H1 (cell line): ENCODE results near the gene COQ7. TPM values are rescaled to one million over a fixed set of nuclear protein-coding genes. Genes with fewer than 3 reads are reported as not detected.

Experiments
- CTCF ChIA-PET: fragments of 300-600 bp; sonication (Branson Sonifier 250); formaldehyde crosslinking; loops from one replicate; lab custom pipeline; 2021; ENCODE audit not compliant: partially characterized antibody; lab: Charles Lee
- POLR2A ChIA-PET: fragments of 300-600 bp; sonication (Branson Sonifier 250); formaldehyde crosslinking; loops from one replicate; lab custom pipeline; 2021; ENCODE audit warnings: inconsistent platforms; ENCODE audit not compliant: partially characterized antibody; lab: Charles Lee
- DNase-seq, 2 experiments: peaks; one replicate each; pipeline versions ENCODE4 v3.0.0 to v3.0.0-alpha.2; 2010 to 2022; ENCODE audit warnings: low spot score in 2 of 2, low read depth in 1 of 2, mixed read lengths in 1 of 2
- FAIRE-seq: peaks from 2 replicates; lab custom pipeline; 2011; peaks lifted over from hg19 to GRCh38; lab: Jason Lieb, UNC
- H2AFZ ChIP-seq: 2 replicates; pipeline ENCODE4 v1.8.1; 2012; ENCODE audit warnings: low read length, inconsistent platforms
- H2AK5ac ChIP-seq: 2 replicates; pipeline ENCODE4 v1.6.1; 2013; ENCODE audit warnings: low read depth, low read length
- H2BK120ac ChIP-seq: replicated peaks from 2 replicates; pipeline ENCODE3; 2013; ENCODE audit warnings: low read depth, low read length, inconsistent platforms
- H2BK12ac ChIP-seq: 2 replicates; pipeline ENCODE4 v1.6.1; 2013; ENCODE audit warnings: low read depth, low read length
- H2BK15ac ChIP-seq: 2 replicates; pipeline ENCODE4 v1.6.1; 2013; ENCODE audit warnings: low read length
- H2BK20ac ChIP-seq: 2 replicates; pipeline ENCODE4 v1.6.1; 2013; ENCODE audit warnings: low read length
- H2BK5ac ChIP-seq: 2 replicates; pipeline ENCODE4 v1.6.1; 2013; ENCODE audit warnings: low read depth, low read length
- H3K14ac ChIP-seq: 2 replicates; pipeline ENCODE4 v1.6.1; 2013; ENCODE audit warnings: inconsistent platforms; ENCODE audit not compliant: insufficient read length
- H3K18ac ChIP-seq: 2 replicates; pipeline ENCODE4 v1.6.1; 2013; ENCODE audit warnings: low read length; ENCODE audit errors: extremely low read depth
- H3K23ac ChIP-seq: 2 replicates; pipeline ENCODE4 v1.6.1; 2013; ENCODE audit warnings: inconsistent platforms; ENCODE audit not compliant: insufficient read length
- H3K23me2 ChIP-seq: 2 replicates; pipeline ENCODE4 v1.6.1; 2013; ENCODE audit warnings: low read depth, low read length
- H3K27ac ChIP-seq: 2 replicates; pipeline ENCODE4 v1.6.1; 2011; ENCODE audit warnings: low read depth, low read length, inconsistent platforms
- H3K27me3 ChIP-seq, 4 experiments: replicated peaks in 1 of 4; 1 replicate in 1 of 4; 2 replicates in 3 of 4; pipeline versions ENCODE4 v1.6.1 to v1.8.1; 2011 to 2013; ENCODE audit warnings: low read length in 3 of 4, mild to moderate bottlenecking in 3 of 4, inconsistent platforms in 2 of 4, mixed read lengths in 2 of 4, moderate library complexity in 1 of 4; ENCODE audit not compliant: control insufficient read depth in 3 of 4, insufficient read depth in 3 of 4; ENCODE audit errors: extremely low read depth in 1 of 4
- H3K36me3 ChIP-seq, 4 experiments: 2 replicates each; pipeline versions ENCODE4 v1.6.1 to v1.8.1; 2011 to 2013; ENCODE audit warnings: mild to moderate bottlenecking in 4 of 4, low read length in 3 of 4, moderate library complexity in 2 of 4, control low read depth in 1 of 4, inconsistent platforms in 1 of 4; ENCODE audit not compliant: insufficient read depth in 4 of 4, control insufficient read depth in 2 of 4
- H3K4ac ChIP-seq: replicated peaks from 2 replicates; pipeline ENCODE3; 2013; ENCODE audit warnings: low read length, low read depth, mixed read lengths, inconsistent platforms; ENCODE audit not compliant: insufficient read length
- H3K4me1 ChIP-seq, 4 experiments: replicated peaks in 1 of 4; 1 replicate in 1 of 4; 2 replicates in 3 of 4; pipeline versions ENCODE4 v1.6.1 to v1.8.1; 2011 to 2013; ENCODE audit warnings: low read length in 3 of 4, inconsistent platforms in 2 of 4, mixed read lengths in 1 of 4; ENCODE audit not compliant: insufficient read depth in 4 of 4, control insufficient read depth in 3 of 4
- H3K4me2 ChIP-seq, 2 experiments: 2 replicates each; pipeline versions ENCODE4 v1.6.1 to v1.8.1; 2011 to 2013; ENCODE audit warnings: low read depth in 2 of 2, low read length in 2 of 2, control low read depth in 1 of 2, inconsistent platforms in 1 of 2, mild to moderate bottlenecking in 1 of 2; ENCODE audit not compliant: insufficient read depth in 1 of 2
- H3K4me3 ChIP-seq, 4 experiments: fragments of 200-600, 300-600 bp in 1 of 4; sonication (generic), shearing (Covaris generic), sonication (Bioruptor Twin) in 1 of 4; 2 replicates each; pipeline versions ENCODE4 v1.5.1 to v1.8.1; 2011 to 2016; ENCODE audit warnings: low read length in 4 of 4, low read depth in 3 of 4, control low read depth in 2 of 4, inconsistent platforms in 2 of 4, mild to moderate bottlenecking in 2 of 4, mixed read lengths in 1 of 4, moderate library complexity in 1 of 4; ENCODE audit not compliant: insufficient read depth in 2 of 4; ENCODE audit errors: extremely low read depth in 1 of 4
- H3K56ac ChIP-seq: replicated peaks from 2 replicates; pipeline ENCODE3; 2013; ENCODE audit warnings: low read depth, mild to moderate bottlenecking, mixed read lengths, low read length, inconsistent platforms; ENCODE audit not compliant: insufficient read length
- H3K79me1 ChIP-seq: 2 replicates; pipeline ENCODE4 v1.6.1; 2013; ENCODE audit warnings: low read depth, low read length, control low read depth
- H3K79me2 ChIP-seq, 2 experiments: 2 replicates each; pipeline versions ENCODE4 v1.6.1 to v1.8.1; 2012 to 2013; ENCODE audit warnings: low read length in 2 of 2, mild to moderate bottlenecking in 2 of 2, inconsistent platforms in 1 of 2; ENCODE audit not compliant: insufficient read depth in 2 of 2, control insufficient read depth in 1 of 2
- H3K9ac ChIP-seq, 4 experiments: replicated peaks in 1 of 4; 1 replicate in 1 of 4; 2 replicates in 3 of 4; pipeline versions ENCODE4 v1.6.1 to v1.8.1; 2011 to 2013; ENCODE audit warnings: low read depth in 3 of 4, low read length in 3 of 4, control low read depth in 2 of 4, mild to moderate bottlenecking in 2 of 4, moderate library complexity in 2 of 4, inconsistent platforms in 1 of 4; ENCODE audit errors: extremely low read depth in 1 of 4
- H3K9me3 ChIP-seq, 2 experiments: 2 replicates each; pipeline versions ENCODE4 v1.6.1 to v1.8.1; 2012 to 2013; ENCODE audit warnings: mild to moderate bottlenecking in 2 of 2, moderate library complexity in 2 of 2, control low read depth in 1 of 2, inconsistent platforms in 1 of 2, low read depth in 1 of 2, low read length in 1 of 2, mixed read lengths in 1 of 2; ENCODE audit not compliant: insufficient read depth in 2 of 2
- H4K20me1 ChIP-seq, 2 experiments: replicated peaks in 1 of 2; 2 replicates each; pipeline versions ENCODE3 to v1.8.1; 2011 to 2013; ENCODE audit warnings: inconsistent platforms in 2 of 2, low read length in 2 of 2, mild to moderate bottlenecking in 1 of 2; ENCODE audit not compliant: insufficient read depth in 2 of 2, control insufficient read depth in 1 of 2
- H4K5ac ChIP-seq: 2 replicates; pipeline ENCODE4 v1.6.1; 2013; ENCODE audit warnings: low read length, low read depth, mixed read lengths, inconsistent platforms; ENCODE audit not compliant: insufficient read length
- H4K8ac ChIP-seq: 2 replicates; pipeline ENCODE4 v1.8.0; 2013; ENCODE audit warnings: mild to moderate bottlenecking, moderate library complexity, low read length, inconsistent platforms; ENCODE audit not compliant: insufficient read depth; ENCODE audit errors: extremely low read depth
- H4K91ac ChIP-seq: replicated peaks from 2 replicates; pipeline ENCODE3; 2013; ENCODE audit warnings: low read length, mixed read lengths, inconsistent platforms; ENCODE audit not compliant: insufficient read length
- BACH1 ChIP-seq: IDR thresholded peaks from 2 replicates; pipeline ENCODE4 v1.6.1; 2012; ENCODE audit warnings: low read length, improper control_type of control experiment
- BRCA1 ChIP-seq: IDR thresholded peaks from 2 replicates; pipeline ENCODE4 v1.6.1; 2012; ENCODE audit warnings: low read depth, low read length, improper control_type of control experiment
- EP300 ChIP-seq, 2 experiments: IDR thresholded peaks; 1 replicate in 1 of 2; 2 replicates in 1 of 2; pipeline ENCODE4 v1.6.1; 2011 to 2012; ENCODE audit warnings: low read depth in 2 of 2, low read length in 2 of 2, mild to moderate bottlenecking in 2 of 2, borderline replicate concordance in 1 of 2, inconsistent platforms in 1 of 2, moderate library complexity in 1 of 2
- KDM1A ChIP-seq: fragments of 200-600, 300-600 bp; sonication (generic); IDR thresholded peaks from 2 replicates; pipeline ENCODE4 v1.7.1; 2016; ENCODE audit warnings: mild to moderate bottlenecking, low read length, borderline replicate concordance
- MAFK ChIP-seq: IDR thresholded peaks from 2 replicates; pipeline ENCODE4 v1.6.1; 2012; ENCODE audit warnings: low read depth, mild to moderate bottlenecking, improper control_type of control experiment, low read length
- PHF8 ChIP-seq: fragments of 200-600 bp; sonication (generic); conservative IDR thresholded peaks from 2 replicates; pipeline ENCODE4 v1.7.1; 2012; ENCODE audit warnings: low read depth, mild to moderate bottlenecking, inconsistent platforms, low read length, moderate library complexity
- RFX5 ChIP-seq: IDR thresholded peaks from 2 replicates; pipeline ENCODE4 v1.6.1; 2011; ENCODE audit warnings: low read depth, low read length, improper control_type of control experiment, borderline replicate concordance
- RNF2 ChIP-seq: fragments of 200-900, 300-1000 bp; sonication (generic); IDR thresholded peaks from 2 replicates; pipeline ENCODE4 v1.7.1; 2016; ENCODE audit warnings: borderline replicate concordance, low read depth, mild to moderate bottlenecking, antibody characterized with exemption, low read length; ENCODE audit not compliant: poor library complexity, severe bottlenecking; ENCODE audit errors: missing control alignments
- SIX5 ChIP-seq: IDR thresholded peaks from 2 replicates; pipeline ENCODE4 v1.6.1; 2011; ENCODE audit warnings: mild to moderate bottlenecking, low read depth, low read length
- SP2 ChIP-seq: IDR thresholded peaks from 2 replicates; pipeline ENCODE4 v1.6.1; 2012; ENCODE audit warnings: mild to moderate bottlenecking, low read length, inconsistent platforms
- WGBS, 2 experiments: shearing (Covaris generic) in 1 of 2; methylation state at CpG; one replicate each; pipeline versions ENCODE4 v1.1.6 to v1.1.7; 2013 to 2015; ENCODE audit warnings: low lambda C conversion rate in 2 of 2, mixed read lengths in 2 of 2, inconsistent platforms in 1 of 2, low coverage in 1 of 2, missing lambda C conversion rate in 1 of 2; ENCODE audit not compliant: insufficient replicate concordance in 2 of 2, insufficient coverage in 1 of 2, insufficient read length in 1 of 2; ENCODE audit errors: extremely low coverage in 1 of 2, missing lambda C conversion rate in 1 of 2; 5-methylcytosine and 5-hydroxymethylcytosine counted together
- polyA plus RNA-seq, 7 experiments: library from polyadenylated mRNA; depleted of rRNA in 3 of 7; stranded (reverse) in 5 of 7; unstranded in 2 of 7; fragments of >200 nt in 5 of 7; fragments of 200-250 nt in 2 of 7; gene quantifications; 1 replicate in 5 of 7; 2 replicates in 1 of 7; 4 replicates in 1 of 7; pipeline versions ENCODE4 v1.2.1 to v1.2.3, GENCODE V29; 2011 to 2013; ENCODE audit warnings: missing spikeins in 2 of 7, mixed read lengths in 2 of 7
- total RNA-seq: library from RNA; stranded (reverse); fragmentation: NEBNext Ultra II Directional; extraction: Animal tissue kit (Norgen Biotek cat#: 25700); gene quantifications from 2 replicates; pipeline ENCODE4 v1.2.1, GENCODE V29; 2021
- TF ChIP-seq, protein P1 (sequence below): IDR thresholded peaks from 2 replicates; pipeline ENCODE4 v1.6.1; 2012; ENCODE audit warnings: low read length, inconsistent platforms

COQ7 gene
- total and polyA plus RNA-seq, 2 of the 8 experiments (the other 6 are each of a cell fraction or from before 2014, with no cell fraction given): 7.1 to 15.2 TPM

DNA sequence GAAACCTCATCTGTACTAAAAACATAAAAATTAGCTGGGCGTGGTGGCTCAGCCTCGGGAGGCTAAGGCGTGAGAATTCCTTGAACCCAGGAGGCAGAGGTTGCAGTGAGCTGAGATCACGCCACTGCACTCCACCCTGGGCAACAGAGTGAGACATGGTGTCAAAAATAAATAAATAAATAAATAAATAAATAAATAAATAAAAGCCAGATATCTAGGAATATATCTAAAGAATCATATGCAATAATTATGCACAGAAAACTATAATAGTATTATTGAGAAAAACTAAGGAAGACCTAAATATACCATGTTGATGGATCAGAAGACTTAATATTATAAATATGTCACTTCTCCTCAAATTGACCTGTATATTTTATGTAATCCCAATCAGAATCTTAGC is 46.7 kb upstream of the COQ7 start:
- no peak for DNase-seq
- no peak overlapping the region for H4K91ac ChIP-seq
- CTCF ChIA-PET: no interaction called here
- no peak for TF ChIP-seq RFX5
- TF ChIP-seq KDM1A: no peak
- TF ChIP-seq SIX5: no peak
- no peak for TF ChIP-seq SP2
- TF ChIP-seq RNF2: no peak
- no peak for TF ChIP-seq BACH1
- no peak for TF ChIP-seq MAFK
- TF ChIP-seq PHF8: no peak
- TF ChIP-seq EP300 (IDR thresholded peaks at IDR 0.05; ENCODE audit: borderline replicate concordance in 1 of 2, low read depth in 2 of 2, low read length in 2 of 2): no peak
- TF ChIP-seq BRCA1: no peak
- TF ChIP-seq, protein P1, sequence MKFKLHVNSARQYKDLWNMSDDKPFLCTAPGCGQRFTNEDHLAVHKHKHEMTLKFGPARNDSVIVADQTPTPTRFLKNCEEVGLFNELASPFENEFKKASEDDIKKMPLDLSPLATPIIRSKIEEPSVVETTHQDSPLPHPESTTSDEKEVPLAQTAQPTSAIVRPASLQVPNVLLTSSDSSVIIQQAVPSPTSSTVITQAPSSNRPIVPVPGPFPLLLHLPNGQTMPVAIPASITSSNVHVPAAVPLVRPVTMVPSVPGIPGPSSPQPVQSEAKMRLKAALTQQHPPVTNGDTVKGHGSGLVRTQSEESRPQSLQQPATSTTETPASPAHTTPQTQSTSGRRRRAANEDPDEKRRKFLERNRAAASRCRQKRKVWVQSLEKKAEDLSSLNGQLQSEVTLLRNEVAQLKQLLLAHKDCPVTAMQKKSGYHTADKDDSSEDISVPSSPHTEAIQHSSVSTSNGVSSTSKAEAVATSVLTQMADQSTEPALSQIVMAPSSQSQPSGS: no peak

More for the DNA sequence above, 46.7 kb upstream of the COQ7 start:
- Histone ChIP-seq H2BK5ac (no peak overlapping the region), H2BK12ac (no peak overlapping the region), H3K9ac (no peak overlapping the region), H3K9me3 (0 out of 4 replicates have a peak, but pooled peaks cover 0 to 2% of the 10 kb centered on the region in 2 experiments), H3K4me3 (no peak overlapping the region), H2BK120ac (no peak overlapping the region), H3K79me2 (no peaks in the 10 kb centered on the region), H2AFZ (no peak overlapping the region), H3K18ac (no peak overlapping the region), H2BK15ac (no peak overlapping the region), H3K27me3 (no peaks in the 10 kb centered on the region), H4K5ac (no peak overlapping the region), H3K36me3 (peaks cover 0 to 11% (median 0%) of the 10 kb centered on the region in 4 experiments; a peak in 2 of 8 replicates), H4K8ac (no peak overlapping the region), H3K27ac (no peak overlapping the region), H3K79me1 (no peaks in the 10 kb centered on the region), H3K23ac (no peak overlapping the region), H3K4ac (no peak overlapping the region), H2BK20ac (no peak overlapping the region), H3K23me2 (no peaks in the 10 kb centered on the region), H2AK5ac (no peak overlapping the region), H3K4me1 (no peaks in the 10 kb centered on the region), H4K20me1 (no peaks in the 10 kb centered on the region), H3K4me2 (no peak overlapping the region), H3K14ac (no peak overlapping the region), H3K56ac (no peak overlapping the region)
- WGBS, 2 experiments: 93% methylated on average over 4 of the region's 4 CpGs; no CpG with 5 or more reads in 1 of the 2 experiments
- POLR2A ChIA-PET: no interaction called here
- no peak for FAIRE-seq
